Measurements from ENCODE around the gene RFWD3.

Gene RFWD3

DNA sequence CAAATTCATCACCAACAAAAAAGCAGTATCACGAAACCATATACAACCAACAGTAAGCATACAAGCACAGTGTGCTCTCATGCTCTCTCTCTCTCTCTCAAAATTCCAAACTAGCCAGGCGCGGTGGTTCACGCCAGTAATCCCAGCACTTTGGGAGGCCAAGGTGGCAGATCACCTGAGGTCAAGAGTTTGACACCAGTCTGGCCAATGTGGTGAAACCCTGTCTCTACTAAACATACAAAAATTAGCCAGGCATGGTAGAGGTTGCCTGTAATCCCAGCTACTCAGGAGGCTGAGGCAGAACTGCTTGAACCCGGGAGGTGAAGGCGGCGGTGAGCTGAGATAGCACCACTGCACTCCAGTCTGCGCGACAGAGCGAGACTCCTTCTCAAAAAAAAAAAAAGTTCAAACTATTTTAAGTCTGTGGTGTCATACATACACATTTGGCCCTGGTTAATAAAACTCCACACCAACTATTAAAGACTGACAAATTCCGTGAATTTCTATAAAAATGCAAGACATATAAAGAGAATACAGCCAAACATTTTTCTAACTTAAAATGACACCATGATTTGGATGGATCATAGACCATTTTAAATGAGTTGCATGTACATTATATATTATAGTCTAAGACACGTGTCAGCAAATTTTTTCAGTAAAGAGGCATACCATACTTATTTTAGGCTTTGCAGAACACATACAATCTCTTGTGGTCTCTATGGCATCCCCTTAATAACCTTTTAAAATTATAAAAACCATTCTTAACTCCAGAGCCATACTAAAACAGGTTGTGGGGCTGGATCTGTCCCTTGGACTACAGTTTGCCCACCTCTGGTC, 90.7 kb downstream of the RFWD3 start:
- DNase-seq: no peak

DNA sequence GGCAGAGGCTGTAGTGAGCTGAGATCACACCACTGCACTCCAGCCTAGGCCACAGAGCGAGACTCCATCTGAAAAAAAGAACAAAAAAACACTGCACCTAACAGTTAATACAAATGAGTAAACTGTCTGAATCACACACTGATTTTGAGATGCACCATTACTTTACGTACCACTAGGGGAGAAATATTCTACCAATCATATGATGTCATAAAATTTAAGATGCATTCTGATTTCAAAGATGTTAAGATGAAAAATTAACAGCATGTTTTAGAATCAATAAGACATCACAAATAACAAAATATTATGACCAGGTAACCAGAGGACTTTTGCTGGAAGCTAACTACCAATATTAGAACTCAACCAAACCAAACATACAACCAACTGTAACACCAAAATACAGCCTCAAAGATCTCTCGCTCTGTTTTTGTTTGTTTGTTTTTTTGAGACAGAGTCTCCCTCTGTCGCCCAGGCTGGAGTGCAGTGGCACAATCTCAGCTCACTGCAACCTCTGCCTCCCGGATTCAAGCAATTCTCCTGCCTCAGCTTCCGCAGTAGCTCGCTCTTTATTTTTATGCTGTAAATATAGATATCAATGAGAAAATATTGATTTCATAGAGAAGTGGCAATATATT, 91.4 kb downstream of the RFWD3 start:
- no peak for DNase-seq

- no peak for DNase-seq
Measured at GRCh38 chr16:74574146-74574545, 92.5 kb downstream of the RFWD3 start.

- no peak for DNase-seq
Measured at GRCh38 chr16:74573622-74574021, 93.1 kb downstream of the RFWD3 start.

Measured in CD4-positive, alpha-beta T cell treated with Interleukin-15 for 1 hour (primary cell).